Aorta (tissue), 5 donors: ENCODE data around the gene ZGPAT. TPM values are rescaled to one million over a fixed set of nuclear protein-coding genes. Genes with fewer than 3 reads are reported as not detected.

Experiments
- ATAC-seq: fragments of 200-7000 bp; cut with Tn5 transposase; one replicate; pipeline ENCODE4 v1.9.1; 2022; ENCODE audit warnings: moderate library complexity; ENCODE audit not compliant: low FRiP score
- DNase-seq, 2 donors: peaks; one replicate each; pipeline ENCODE4 v3.0.0-alpha.2; 2020
- H3K27ac ChIP-seq, 2 donors: one replicate each; pipeline ENCODE4 v1.5.1; 2013; ENCODE audit warnings: low read length in 2 of 2, mild to moderate bottlenecking in 2 of 2, moderate library complexity in 2 of 2, control low read depth in 1 of 2, inconsistent platforms in 1 of 2, low read depth in 1 of 2
- H3K27me3 ChIP-seq, 2 donors: one replicate each; pipeline ENCODE4 v1.6.1; 2013; ENCODE audit warnings: control low read depth in 1 of 2, low read length in 1 of 2, mild to moderate bottlenecking in 1 of 2, moderate library complexity in 1 of 2; ENCODE audit not compliant: insufficient read depth in 2 of 2, control insufficient read depth in 1 of 2
- H3K36me3 ChIP-seq, 2 donors: one replicate each; pipeline ENCODE4 v1.6.1; 2013; ENCODE audit warnings: control low read depth in 1 of 2, low read length in 1 of 2, mild to moderate bottlenecking in 1 of 2; ENCODE audit not compliant: insufficient read depth in 2 of 2, control insufficient read depth in 1 of 2
- H3K4me1 ChIP-seq, 2 donors: one replicate each; pipeline ENCODE4 v1.6.1; 2013; ENCODE audit warnings: low read length in 2 of 2, control low read depth in 1 of 2, mild to moderate bottlenecking in 1 of 2, moderate library complexity in 1 of 2; ENCODE audit not compliant: insufficient read depth in 2 of 2, control insufficient read depth in 1 of 2
- H3K4me3 ChIP-seq, 2 donors: one replicate each; pipeline ENCODE4 v1.5.1; 2013; ENCODE audit warnings: low read length in 2 of 2, control low read depth in 1 of 2, mild to moderate bottlenecking in 1 of 2
- H3K9me3 ChIP-seq: one replicate; pipeline ENCODE4 v1.6.1; 2013; ENCODE audit warnings: mild to moderate bottlenecking, low read length; ENCODE audit not compliant: control insufficient read depth
- whole genome bisulfite sequencing, 2 donors: extraction: QIAGEN DNeasy Blood & Tissue Kit; methylation state at CpG; one replicate each; pipeline ENCODE4 v1.1.7; 2013; 5-methylcytosine and 5-hydroxymethylcytosine counted together
- intact Hi-C, 2 donors: fragments of 100-400 bp; cut with DNase I; formaldehyde crosslinking; loops; one replicate each; pipeline versions ENCODE4 v1.14.2 to v1.15.0; 2022
- polyA plus RNA-seq, 2 donors: library from polyadenylated mRNA; stranded (reverse); fragments of 200-250 nt; gene quantifications; one replicate each; pipeline ENCODE4 v1.2.3, GENCODE V29; 2013
- total RNA-seq, 2 donors: library from RNA; stranded (reverse); fragmentation: NEBNext Ultra II Directional; extraction: Animal tissue kit (Norgen Biotek cat#: 25700); gene quantifications; one replicate each; pipeline ENCODE4 v1.2.1, GENCODE V29; 2021
- donor health status: healthy with polysubstance abuse.
- donor health status: Bipolar disorder and iron deficiency.
- donor health status: DM: no; HTN: no; CAD: no.
- donor health status: DM: no; HTN: no; CAD: no.
- donor health status: DM: yes; HTN: yes; CAD: no.

ZGPAT gene
- total and polyA plus RNA-seq, 4 donors = 20.8 to 49.5 (median 25.5) TPM

DNA sequence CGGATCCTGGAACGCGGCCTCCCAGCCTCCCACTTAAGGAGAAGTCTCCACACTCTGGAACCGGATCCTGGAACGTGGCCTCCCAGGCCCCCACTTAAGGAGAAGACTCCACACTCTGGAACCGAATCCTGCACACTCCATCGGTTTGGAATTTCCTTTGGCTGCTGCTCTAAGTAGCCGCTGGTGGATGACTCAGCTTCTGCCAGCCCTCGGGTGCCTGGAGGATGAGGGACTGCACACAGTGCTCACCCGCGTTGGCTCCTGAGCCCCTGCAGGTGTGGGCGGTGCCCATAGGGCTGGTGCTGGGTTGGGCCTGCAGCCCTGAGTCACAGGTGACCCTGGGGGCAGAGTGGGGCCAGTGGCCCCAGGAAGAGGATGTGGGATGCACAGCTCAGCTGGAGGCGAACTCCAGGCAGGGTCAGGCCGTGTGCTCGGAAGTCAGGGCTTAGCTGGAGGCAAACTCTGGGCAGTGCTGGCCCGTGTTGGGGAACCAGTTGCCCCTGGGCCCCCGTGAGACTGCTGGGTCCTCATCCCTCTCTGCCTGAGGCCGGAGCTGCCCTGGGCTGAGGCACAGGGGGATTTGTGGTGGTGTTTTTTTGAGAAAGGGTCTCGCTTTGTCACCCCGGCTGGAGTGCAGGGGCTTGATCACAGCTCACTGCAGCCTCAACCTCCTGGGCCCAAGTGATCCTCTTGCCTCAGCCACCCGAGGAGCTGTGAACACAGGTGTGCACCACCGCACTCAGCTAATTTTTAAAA, 25.3 kb upstream of the ZGPAT start:
- peak overlapping the region in 1 of 2 donors; percentile 81 for H3K27ac ChIP-seq
- ATAC-seq = peak; percentile 85
- no peaks in the 10 kb centered on the region for H3K9me3 ChIP-seq
- H3K4me1 ChIP-seq = no peaks in the 10 kb centered on the region
- WGBS, 2 donors = 24 to 27% methylated on average over 22 of the region's 22 CpGs
- no peak overlapping the region for H3K4me3 ChIP-seq
- H3K27me3 ChIP-seq = no peaks in the 10 kb centered on the region
- intact Hi-C loops = no loop called here
- DNase-seq = peak; percentile 93
- H3K36me3 ChIP-seq = no peaks in the 10 kb centered on the region

DNA sequence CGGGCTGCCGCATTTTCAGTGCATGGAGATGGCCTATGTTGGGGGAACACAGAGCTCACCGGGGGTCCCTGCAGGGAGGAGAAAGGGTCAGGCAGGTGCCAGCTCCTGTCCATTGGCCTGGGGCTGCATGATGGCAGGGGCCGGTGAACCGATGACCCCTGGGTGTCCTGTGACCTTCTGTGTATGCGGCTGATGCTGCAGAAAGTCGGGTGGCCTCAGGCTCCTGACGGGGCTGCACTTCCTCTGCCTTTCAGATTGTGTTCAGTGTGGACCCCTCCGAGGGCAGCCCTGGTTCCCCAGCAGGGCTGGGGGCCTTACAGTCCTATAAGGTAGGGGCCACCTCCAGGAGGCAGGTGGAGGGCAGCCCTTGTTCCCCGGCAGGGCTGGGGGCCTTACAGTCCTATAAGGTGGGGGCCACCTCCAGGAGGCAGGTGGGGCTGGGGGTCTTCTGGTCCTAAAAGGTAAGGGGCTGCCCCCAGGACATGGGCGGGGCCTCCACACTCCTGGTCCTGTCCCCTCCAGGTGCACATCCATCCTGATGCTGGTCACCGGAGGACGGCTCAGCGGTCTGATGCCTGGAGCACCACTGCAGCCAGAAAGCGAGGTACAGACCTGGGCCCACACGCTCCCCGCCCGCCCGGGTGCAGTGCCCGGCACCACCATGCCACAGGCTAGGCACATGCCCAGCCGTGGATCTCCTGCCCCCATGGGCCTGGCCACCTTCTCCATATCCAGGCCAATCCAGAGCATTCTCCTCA, 22.4 kb upstream of the ZGPAT start:
- DNase-seq (no peak), ATAC-seq (no peak)
- no peaks in the 10 kb centered on the region for H3K36me3 ChIP-seq
- intact Hi-C loops = no loop called here
- no peaks in the 10 kb centered on the region for H3K9me3 ChIP-seq
- 91% methylated on average over 21 of the region's 21 CpGs for WGBS, 2 donors
- no peaks in the 10 kb centered on the region for H3K4me1 ChIP-seq
- H3K4me3 ChIP-seq = no peak overlapping the region
- no peak overlapping the region for H3K27ac ChIP-seq
- no peaks in the 10 kb centered on the region for H3K27me3 ChIP-seq

- Histone ChIP-seq H3K9me3 (no peaks in the 10 kb centered on the region), H3K27me3 (no peaks in the 10 kb centered on the region), H3K4me1 (no peaks in the 10 kb centered on the region), H3K36me3 (no peaks in the 10 kb centered on the region), H3K4me3 (no peak overlapping the region), H3K27ac (no peak overlapping the region)
- no peak for DNase-seq
- WGBS, 2 donors = 91 to 92% methylated on average over 20 to 24 of the region's 24 CpGs
- intact Hi-C loops = no loop called here
- no peak for ATAC-seq
Observed at GRCh38 chr20:63686094-63686491, 21.7 kb upstream of the ZGPAT start.

DNA sequence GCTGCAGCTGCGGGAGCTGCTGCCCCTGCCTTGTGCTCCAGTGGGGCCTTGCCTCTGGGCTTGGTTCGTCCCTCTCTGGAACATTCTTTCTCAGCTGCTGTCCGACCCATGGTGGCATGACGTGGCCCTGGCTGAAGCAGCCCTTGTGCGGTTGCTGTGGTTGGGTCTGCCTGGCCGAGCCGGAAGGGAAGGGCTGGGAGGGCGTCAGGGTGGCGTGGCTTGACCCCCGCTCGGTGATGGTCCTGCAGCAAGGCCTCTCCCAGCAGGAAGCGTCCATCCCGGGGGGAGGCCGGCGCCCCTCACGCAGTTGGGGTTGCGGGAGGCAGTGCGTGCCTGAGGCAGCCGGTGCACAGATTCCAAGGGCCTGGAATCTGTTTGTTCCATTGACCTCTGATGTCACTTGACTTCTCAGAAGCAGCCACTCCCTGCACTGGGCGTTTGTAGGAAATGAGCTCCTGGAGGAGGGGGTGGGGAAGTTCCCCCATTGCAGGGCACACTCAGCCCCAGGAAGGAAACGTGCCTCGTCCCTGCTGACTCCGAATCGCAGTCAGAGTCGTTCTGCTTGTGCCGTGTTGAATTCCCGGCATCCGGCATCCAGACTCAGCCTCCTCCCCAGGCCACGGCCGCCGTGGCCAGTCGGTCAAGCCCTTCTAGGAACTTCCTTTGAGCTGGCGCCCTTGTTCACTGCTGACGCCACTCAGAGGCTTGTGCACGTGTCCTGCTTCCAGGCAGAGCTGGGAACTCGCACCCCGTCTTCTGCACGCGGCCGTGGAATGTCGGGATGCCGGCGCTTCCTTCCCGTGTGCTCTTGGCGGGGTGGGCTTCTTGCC, 21.1 kb upstream of the ZGPAT start:
- no peaks in the 10 kb centered on the region for H3K9me3 ChIP-seq
- peak; percentile 88 to 91 for DNase-seq
- H3K27ac ChIP-seq = no peak overlapping the region
- ATAC-seq = peak; percentile 69
- no peaks in the 10 kb centered on the region for H3K27me3 ChIP-seq
- WGBS, 2 donors = 72 to 73% methylated on average over 45 of the region's 45 CpGs
- no peaks in the 10 kb centered on the region for H3K4me1 ChIP-seq
- intact Hi-C loops = no loop called here
- H3K4me3 ChIP-seq = no peak overlapping the region
- no peaks in the 10 kb centered on the region for H3K36me3 ChIP-seq

GRCh38 chr20:63687419-63688178, 20.2 kb upstream of the ZGPAT start:
- WGBS, 2 donors = 88 to 89% methylated on average over 29 of the region's 29 CpGs
- H3K36me3 ChIP-seq = no peaks in the 10 kb centered on the region
- no peaks in the 10 kb centered on the region for H3K27me3 ChIP-seq
- H3K27ac ChIP-seq = no peak overlapping the region
- H3K9me3 ChIP-seq = no peaks in the 10 kb centered on the region
- no peak overlapping the region for H3K4me3 ChIP-seq
- H3K4me1 ChIP-seq = no peaks in the 10 kb centered on the region
- peak; percentile 59 to 82 for DNase-seq
- ATAC-seq = no peak
- intact Hi-C loops = no loop called here

- no peaks in the 10 kb centered on the region for H3K4me1 ChIP-seq
- intact Hi-C loops = no loop called here
- ATAC-seq (no peak), DNase-seq (peak in 1 of 2 donors; percentile 59)
- no peak overlapping the region for H3K4me3 ChIP-seq
- H3K27me3 ChIP-seq = no peaks in the 10 kb centered on the region
- WGBS, 2 donors = 87 to 89% methylated on average over 28 to 31 of the region's 31 CpGs
- H3K36me3 ChIP-seq = no peaks in the 10 kb centered on the region
- no peak overlapping the region for H3K27ac ChIP-seq
- H3K9me3 ChIP-seq = no peaks in the 10 kb centered on the region
Observed at GRCh38 chr20:63688228-63689045, 19.4 kb upstream of the ZGPAT start.

GRCh38 chr20:63689046-63690002, 18.5 kb upstream of the ZGPAT start:
- intact Hi-C loops = no loop called here
- Histone ChIP-seq H3K4me1 (no peaks in the 10 kb centered on the region), H3K9me3 (no peaks in the 10 kb centered on the region), H3K4me3 (no peak overlapping the region), H3K27ac (no peak overlapping the region), H3K27me3 (no peaks in the 10 kb centered on the region), H3K36me3 (no peaks in the 10 kb centered on the region)
- 89 to 92% methylated on average over 44 of the region's 44 CpGs for WGBS, 2 donors
- ATAC-seq = no peak
- DNase-seq = peak in 1 of 2 donors; percentile 65
